ENCODE data around the gene GGA3. TPM values are rescaled to one million over a fixed set of nuclear protein-coding genes. Genes with fewer than 3 reads are reported as not detected.

GGA3 gene
- total and polyA plus RNA-seq, 10 of the 15 experiments (the other 5 are each of a cell fraction or from before 2014, with no cell fraction given), result 7.0 to 57.5 (median 34.0) TPM

DNA sequence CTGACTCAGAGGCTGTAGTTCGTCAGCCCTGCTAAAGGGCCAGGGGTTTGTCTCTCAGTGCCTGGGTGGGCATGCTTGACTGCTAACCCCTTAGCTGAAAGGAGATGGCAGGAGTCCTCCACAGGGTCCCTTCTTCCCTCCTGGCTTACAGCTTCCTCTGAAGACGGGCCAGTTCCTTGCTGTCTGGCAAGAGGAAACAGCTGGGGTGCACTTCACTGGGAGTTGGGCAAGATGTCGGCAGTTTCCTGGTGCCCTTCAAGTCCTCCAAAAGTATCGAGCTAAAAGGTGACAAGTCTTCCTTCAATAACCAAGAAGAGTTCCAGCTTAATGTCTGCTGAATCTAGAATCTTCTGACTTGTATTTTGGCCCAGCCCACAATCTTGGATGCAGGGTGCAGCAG is 32.6 kb downstream of the GGA3 start:
- no peak overlapping the region for H3K9ac ChIP-seq (ENCODE audit: control insufficient read depth, insufficient read depth, low read length)
- ATAC-seq (no peak), DNase-seq (ENCODE audit: low read depth, low spot score) (no peak), FAIRE-seq (no peak)
- no peaks in the 10 kb centered on the region for H3K27me3 ChIP-seq (replicated peaks in 1 of 2; ENCODE audit: control insufficient read depth in 2 of 2, insufficient read depth in 2 of 2, low read length in 1 of 2)
- intact Hi-C loops (cut with micrococcal nuclease; ENCODE audit: unreplicated experiment), result no loop called here
- TF ChIP-seq PAX8 (IDR thresholded peaks at IDR 0.05), result no peak
- no TSS peak for BruUV-seq (replicated peaks)
- WGBS (ENCODE audit: insufficient coverage, insufficient replicate concordance, low lambda C conversion rate, missing lambda C conversion rate), result 97% methylated on average over 4 of the region's 4 CpGs
- H3K79me2 ChIP-seq (ENCODE audit: control insufficient read depth, insufficient read depth, low read length), result no peaks in the 10 kb centered on the region
- CTCF ChIA-PET, result interaction anchor here (0.8 to 1.4 kb wide), 4 partner anchors 13 to 267 kb away, joined by 3 to 5 read pairs (median 3); no protein-coding TSS in a partner anchor
- no peaks in the 10 kb centered on the region for H4K20me1 ChIP-seq (ENCODE audit: control insufficient read depth, insufficient read depth)
- H3K4me1 ChIP-seq (ENCODE audit: control insufficient read depth, insufficient read depth, low read length), result no peaks in the 10 kb centered on the region
- POLR2A ChIA-PET, result interaction anchor here (0.6 to 1.4 kb wide), 3 partner anchors 16 to 62 kb away, joined by 3 to 5 read pairs (median 3); partner anchors contain the start of genes GGA3 and MRPS7
- no peak overlapping the region for H3K4me2 ChIP-seq (ENCODE audit: control insufficient read depth, insufficient read depth)
- H3K27ac ChIP-seq (ENCODE audit: control insufficient read depth, insufficient read depth), result no peak overlapping the region
- SMC1A ChIA-PET (ENCODE audit: uncharacterized antibody, unreplicated experiment), result interaction anchor here (1.0 kb wide), 1 partner anchor 151 kb away, joined by 3 read pairs; no protein-coding TSS in a partner anchor
- H2AFZ ChIP-seq (ENCODE audit: control insufficient read depth, low read depth, low read length), result no peak overlapping the region
- H3K36me3 ChIP-seq (ENCODE audit: control insufficient read depth in 2 of 2, insufficient read depth in 2 of 2, low read length in 1 of 2), result peaks cover 37 to 40% of the 10 kb centered on the region in 2 experiments
- RAD21 ChIA-PET (ENCODE audit: unreplicated experiment), result interaction anchor here (0.5 kb wide), 1 partner anchor 56 kb away, joined by 3 read pairs; no protein-coding TSS in a partner anchor
- in situ Hi-C loops (cut with MboI), result no loop called here
- no peak overlapping the region for H3K4me3 ChIP-seq
- H3K9me3 ChIP-seq (replicated peaks; ENCODE audit: control insufficient read depth, insufficient read depth, low read length), result no peaks in the 10 kb centered on the region

DNA sequence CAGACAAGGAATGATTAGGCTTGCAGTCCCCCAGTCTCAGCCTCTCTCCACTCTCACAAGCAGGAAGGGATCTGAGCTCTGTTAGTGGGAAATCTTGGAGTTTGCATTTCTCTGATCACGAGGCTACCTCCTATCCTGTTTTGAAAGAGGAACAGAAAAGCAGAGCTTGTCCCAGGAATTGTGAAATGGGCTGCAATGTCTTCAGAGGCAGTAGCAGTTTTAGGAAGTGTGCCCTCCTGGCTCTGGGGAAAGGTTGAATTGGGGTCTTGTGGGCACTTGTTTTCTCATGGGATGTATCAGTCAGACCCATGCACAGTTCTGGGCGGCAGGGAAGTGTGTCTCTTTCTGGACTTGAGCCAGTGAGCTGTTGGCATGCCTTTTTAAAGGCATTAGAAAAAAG is 33.1 kb downstream of the GGA3 start:
- FAIRE-seq (no peak), DNase-seq (ENCODE audit: low read depth, low spot score) (no peak), ATAC-seq (no peak)
- in situ Hi-C loops (cut with MboI) (no loop called here), intact Hi-C loops (cut with micrococcal nuclease; ENCODE audit: unreplicated experiment) (no loop called here)
- BruUV-seq (replicated peaks), result TSS peak; percentile 31
- ChIA-PET RAD21 (ENCODE audit: unreplicated experiment) (interaction anchor here (0.5 kb wide), 1 partner anchor 56 kb away, joined by 3 read pairs; no protein-coding TSS in a partner anchor), CTCF (interaction anchor here (0.8 to 1.3 kb wide), 3 partner anchors 14 to 238 kb away, joined by 3 to 5 read pairs (median 3); no protein-coding TSS in a partner anchor), SMC1A (ENCODE audit: uncharacterized antibody, unreplicated experiment) (no interaction called here), POLR2A (interaction anchor here (1.0 to 1.4 kb wide), 2 partner anchors 15 to 33 kb away, joined by 3 to 5 read pairs; partner anchors contain the start of genes GGA3 and MRPS7)
- no peaks in the 10 kb centered on the region for H3K9me3 ChIP-seq (replicated peaks; ENCODE audit: control insufficient read depth, insufficient read depth, low read length)
- H3K27me3 ChIP-seq (replicated peaks in 1 of 2; ENCODE audit: control insufficient read depth in 2 of 2, insufficient read depth in 2 of 2, low read length in 1 of 2), result no peaks in the 10 kb centered on the region
- no peak overlapping the region for H3K4me2 ChIP-seq (ENCODE audit: control insufficient read depth, insufficient read depth)
- no peak overlapping the region for H3K4me3 ChIP-seq
- no peaks in the 10 kb centered on the region for H4K20me1 ChIP-seq (ENCODE audit: control insufficient read depth, insufficient read depth)
- no peaks in the 10 kb centered on the region for H3K79me2 ChIP-seq (ENCODE audit: control insufficient read depth, insufficient read depth, low read length)
- H3K27ac ChIP-seq (ENCODE audit: control insufficient read depth, insufficient read depth), result no peak overlapping the region
- H3K4me1 ChIP-seq (ENCODE audit: control insufficient read depth, insufficient read depth, low read length), result no peaks in the 10 kb centered on the region
- H3K36me3 ChIP-seq (ENCODE audit: control insufficient read depth in 2 of 2, insufficient read depth in 2 of 2, low read length in 1 of 2), result peaks cover 39 to 40% of the 10 kb centered on the region in 2 experiments
- 48% methylated on average over 2 of the region's 2 CpGs for WGBS (ENCODE audit: insufficient coverage, insufficient replicate concordance, low lambda C conversion rate, missing lambda C conversion rate)
- no peak overlapping the region for H3K9ac ChIP-seq (ENCODE audit: control insufficient read depth, insufficient read depth, low read length)
- no peak overlapping the region for H2AFZ ChIP-seq (ENCODE audit: control insufficient read depth, low read depth, low read length)
- TF ChIP-seq NFYA (IDR thresholded peaks at IDR 0.05; ENCODE audit: borderline replicate concordance, low read depth, low read length) (no peak), BHLHE40 (IDR thresholded peaks at IDR 0.05; ENCODE audit: borderline replicate concordance in 1 of 2, low read depth in 2 of 2, low read length in 1 of 2) (no peak), RCOR1 (conservative IDR thresholded peaks at IDR 0.05; ENCODE audit: low read depth, low read length) (no peak), NFIC (IDR thresholded peaks at IDR 0.05; ENCODE audit: low read depth, low read length) (no peak), EP300 (IDR thresholded peaks at IDR 0.05; ENCODE audit: borderline replicate concordance in 1 of 2, control insufficient read depth in 1 of 2, low read depth in 2 of 2, low read length in 2 of 2) (no peak), RAD51 (IDR thresholded peaks at IDR 0.05) (no peak)
- TF ChIP-seq, protein P1, sequence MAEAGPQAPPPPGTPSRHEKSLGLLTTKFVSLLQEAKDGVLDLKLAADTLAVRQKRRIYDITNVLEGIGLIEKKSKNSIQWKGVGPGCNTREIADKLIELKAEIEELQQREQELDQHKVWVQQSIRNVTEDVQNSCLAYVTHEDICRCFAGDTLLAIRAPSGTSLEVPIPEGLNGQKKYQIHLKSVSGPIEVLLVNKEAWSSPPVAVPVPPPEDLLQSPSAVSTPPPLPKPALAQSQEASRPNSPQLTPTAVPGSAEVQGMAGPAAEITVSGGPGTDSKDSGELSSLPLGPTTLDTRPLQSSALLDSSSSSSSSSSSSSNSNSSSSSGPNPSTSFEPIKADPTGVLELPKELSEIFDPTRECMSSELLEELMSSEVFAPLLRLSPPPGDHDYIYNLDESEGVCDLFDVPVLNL (IDR thresholded peaks at IDR 0.05; ENCODE audit: low read depth, low read length), result no peak
- TF ChIP-seq, protein P2, sequence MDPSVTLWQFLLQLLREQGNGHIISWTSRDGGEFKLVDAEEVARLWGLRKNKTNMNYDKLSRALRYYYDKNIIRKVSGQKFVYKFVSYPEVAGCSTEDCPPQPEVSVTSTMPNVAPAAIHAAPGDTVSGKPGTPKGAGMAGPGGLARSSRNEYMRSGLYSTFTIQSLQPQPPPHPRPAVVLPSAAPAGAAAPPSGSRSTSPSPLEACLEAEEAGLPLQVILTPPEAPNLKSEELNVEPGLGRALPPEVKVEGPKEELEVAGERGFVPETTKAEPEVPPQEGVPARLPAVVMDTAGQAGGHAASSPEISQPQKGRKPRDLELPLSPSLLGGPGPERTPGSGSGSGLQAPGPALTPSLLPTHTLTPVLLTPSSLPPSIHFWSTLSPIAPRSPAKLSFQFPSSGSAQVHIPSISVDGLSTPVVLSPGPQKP (IDR thresholded peaks at IDR 0.05; ENCODE audit: low read depth, low read length), result no peak

Data from GM12878 (cell line).